Stimulated activated CD4-positive, alpha-beta T cell treated with anti-CD3 and anti-CD28 coated beads, Interleukin-12 subunit alpha, Interleukin-12 subunit beta, amount 100 ng/mL, for 48 hours (primary cell): ENCODE data around the gene PEMT.

Source experiments
- DNase-seq, 3 donors: peaks; one replicate each; pipeline ENCODE4 v3.0.0-alpha.2; 2020; ENCODE audit warnings: low read depth in 2 of 3, low spot score in 1 of 3

The PEMT gene

GRCh38 chr17:17515934-17516930, 75.3 kb downstream of the PEMT start:
- DNase-seq, result no peak

- no peak for DNase-seq
Measured at GRCh38 chr17:17514993-17515933, 76.2 kb downstream of the PEMT start.

- DNase-seq, result no peak
Measured at GRCh38 chr17:17514361-17514992, 77.0 kb downstream of the PEMT start.

- no peak for DNase-seq
Measured at GRCh38 chr17:17513626-17514025, 77.9 kb downstream of the PEMT start.

- DNase-seq, result no peak
Measured at GRCh38 chr17:17512866-17513265, 78.6 kb downstream of the PEMT start.

GRCh38 chr17:17511881-17512858, 79.3 kb downstream of the PEMT start:
- no peak for DNase-seq

- DNase-seq, result no peak
Measured at GRCh38 chr17:17511293-17511741, 80.2 kb downstream of the PEMT start.

- no peak for DNase-seq
Measured at GRCh38 chr17:17510456-17511292, 80.8 kb downstream of the PEMT start.

- DNase-seq, result no peak
Measured at GRCh38 chr17:17509601-17510425, 81.7 kb downstream of the PEMT start.

GRCh38 chr17:17508646-17509591, 82.6 kb downstream of the PEMT start:
- no peak for DNase-seq

- no peak for DNase-seq
Measured at GRCh38 chr17:17508019-17508535, 83.4 kb downstream of the PEMT start.

GRCh38 chr17:17507465-17508011, 84.0 kb downstream of the PEMT start:
- DNase-seq, result no peak

GRCh38 chr17:17506893-17507464, 84.5 kb downstream of the PEMT start:
- no peak for DNase-seq

GRCh38 chr17:17506181-17506741, 85.2 kb downstream of the PEMT start:
- no peak for DNase-seq

GRCh38 chr17:17505610-17506171, 85.8 kb downstream of the PEMT start:
- no peak for DNase-seq

GRCh38 chr17:17505151-17505550, 86.4 kb downstream of the PEMT start:
- no peak for DNase-seq
